ENCODE measurements around the gene BICD2. TPM values are rescaled to one million over a fixed set of nuclear protein-coding genes. Genes with fewer than 3 reads are reported as not detected.

The BICD2 gene
- total RNA-seq, 1 donor from 2014 or later: 44.0 TPM

DNA sequence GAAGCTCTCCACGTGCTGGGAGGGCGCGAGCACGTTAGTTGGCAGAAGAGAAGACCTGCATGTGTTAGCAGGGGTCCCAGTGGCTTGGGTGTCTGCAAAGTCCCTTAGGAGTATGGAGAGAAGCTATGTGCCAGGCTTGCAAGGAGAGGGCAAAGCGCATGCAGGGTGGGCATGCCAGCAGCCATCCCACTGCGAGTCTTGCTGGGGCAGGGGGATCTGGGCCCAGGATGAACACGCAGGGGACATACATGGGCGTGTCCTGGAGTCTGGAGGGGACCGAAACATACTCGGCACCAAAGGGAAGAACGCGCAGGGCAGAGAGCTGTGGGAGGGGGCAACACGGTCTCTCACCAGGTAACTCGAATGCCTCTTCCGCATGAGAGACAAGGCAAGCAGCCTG lies 51.1 kb downstream of the BICD2 start:
- TF ChIP-seq, protein P1, sequence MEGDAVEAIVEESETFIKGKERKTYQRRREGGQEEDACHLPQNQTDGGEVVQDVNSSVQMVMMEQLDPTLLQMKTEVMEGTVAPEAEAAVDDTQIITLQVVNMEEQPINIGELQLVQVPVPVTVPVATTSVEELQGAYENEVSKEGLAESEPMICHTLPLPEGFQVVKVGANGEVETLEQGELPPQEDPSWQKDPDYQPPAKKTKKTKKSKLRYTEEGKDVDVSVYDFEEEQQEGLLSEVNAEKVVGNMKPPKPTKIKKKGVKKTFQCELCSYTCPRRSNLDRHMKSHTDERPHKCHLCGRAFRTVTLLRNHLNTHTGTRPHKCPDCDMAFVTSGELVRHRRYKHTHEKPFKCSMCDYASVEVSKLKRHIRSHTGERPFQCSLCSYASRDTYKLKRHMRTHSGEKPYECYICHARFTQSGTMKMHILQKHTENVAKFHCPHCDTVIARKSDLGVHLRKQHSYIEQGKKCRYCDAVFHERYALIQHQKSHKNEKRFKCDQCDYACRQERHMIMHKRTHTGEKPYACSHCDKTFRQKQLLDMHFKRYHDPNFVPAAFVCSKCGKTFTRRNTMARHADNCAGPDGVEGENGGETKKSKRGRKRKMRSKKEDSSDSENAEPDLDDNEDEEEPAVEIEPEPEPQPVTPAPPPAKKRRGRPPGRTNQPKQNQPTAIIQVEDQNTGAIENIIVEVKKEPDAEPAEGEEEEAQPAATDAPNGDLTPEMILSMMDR (IDR thresholded peaks at IDR 0.05; ENCODE audit: insufficient read depth, low read length, poor library complexity, severe bottlenecking): no peak
- H3K36me3 ChIP-seq (ENCODE audit: control insufficient read depth, insufficient read depth, low read length): peaks cover 3% of the 10 kb centered on the region
- DNase-seq (ENCODE audit: low read depth): no peak

DNA sequence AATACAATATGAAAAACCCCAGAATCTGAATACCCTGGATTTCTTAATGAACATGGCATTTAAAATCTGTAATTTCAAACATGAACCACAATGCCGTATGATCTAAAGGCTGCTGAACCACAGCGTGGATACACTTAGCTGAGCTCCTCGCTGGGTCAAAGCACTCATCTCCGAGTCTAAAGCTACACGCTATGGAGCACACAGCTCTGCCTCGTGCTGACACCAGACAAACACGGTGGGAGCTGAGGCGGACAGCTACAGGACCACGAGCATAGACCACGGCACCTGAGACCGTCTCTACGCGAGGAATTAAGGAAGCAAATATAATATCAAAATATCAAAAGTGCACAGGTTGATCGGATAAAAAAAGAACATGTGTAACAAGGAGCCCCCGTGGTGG lies 51.9 kb downstream of the BICD2 start:
- no peak for DNase-seq (ENCODE audit: low read depth)
- TF ChIP-seq, protein P1 (IDR thresholded peaks at IDR 0.05; ENCODE audit: insufficient read depth, low read length, poor library complexity, severe bottlenecking): no peak
- Histone ChIP-seq H3K36me3 (ENCODE audit: control insufficient read depth, insufficient read depth, low read length) (peaks cover 3% of the 10 kb centered on the region), H3K4me3 (ENCODE audit: low read depth, low read length) (no peak overlapping the region), H3K27me3 (ENCODE audit: control insufficient read depth, insufficient read depth, low read length) (no peaks in the 10 kb centered on the region)

More for the DNA sequence above, 51.1 kb downstream of the BICD2 start:
- Histone ChIP-seq H3K27me3 (ENCODE audit: control insufficient read depth, insufficient read depth, low read length) (no peaks in the 10 kb centered on the region), H3K4me3 (ENCODE audit: low read depth, low read length) (no peak overlapping the region)

DNA sequence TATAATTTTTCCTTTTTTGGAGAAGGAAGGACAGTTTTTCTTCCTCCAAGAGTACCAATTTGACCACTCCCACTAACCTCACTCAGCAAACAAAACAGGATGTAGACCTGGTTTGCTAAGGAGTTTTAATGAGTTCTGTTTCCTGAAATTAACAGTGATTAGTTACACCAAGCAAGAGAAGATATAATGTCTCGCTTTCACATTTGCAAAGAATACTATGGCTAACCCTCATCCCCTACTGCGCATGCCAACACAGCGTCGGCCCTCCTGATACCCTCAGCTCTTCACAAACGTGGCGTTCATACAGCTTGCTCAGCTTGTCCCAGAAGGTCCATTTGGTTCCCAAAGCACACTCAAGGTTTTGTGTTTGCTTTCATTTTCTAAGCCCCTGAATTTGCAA lies 52.8 kb downstream of the BICD2 start:
- H3K36me3 ChIP-seq (ENCODE audit: control insufficient read depth, insufficient read depth, low read length): peaks cover 3% of the 10 kb centered on the region
- no peaks in the 10 kb centered on the region for H3K27me3 ChIP-seq (ENCODE audit: control insufficient read depth, insufficient read depth, low read length)
- H3K4me3 ChIP-seq (ENCODE audit: low read depth, low read length): no peak overlapping the region
- DNase-seq (ENCODE audit: low read depth): no peak
- TF ChIP-seq, protein P1 (IDR thresholded peaks at IDR 0.05; ENCODE audit: insufficient read depth, low read length, poor library complexity, severe bottlenecking): no peak

DNA sequence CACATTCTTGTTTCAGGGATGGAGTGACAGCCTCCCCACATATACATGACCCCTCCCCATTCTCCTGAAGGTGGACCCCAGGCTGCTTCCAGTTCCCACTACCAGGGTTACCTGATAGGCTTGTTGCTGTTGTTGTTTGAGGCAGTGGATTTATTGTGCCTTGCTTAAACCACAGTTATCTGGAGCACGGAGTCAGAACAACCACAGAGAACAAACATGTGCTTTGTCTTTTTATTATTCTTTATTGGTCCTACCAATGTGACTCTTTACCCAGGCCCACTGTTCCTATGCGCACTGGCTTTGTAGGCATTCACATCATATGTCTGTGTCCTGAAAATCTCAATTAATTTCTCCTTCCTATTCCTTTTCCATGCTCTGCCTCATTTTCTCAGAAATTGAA lies 53.5 kb downstream of the BICD2 start:
- DNase-seq (ENCODE audit: low read depth): no peak
- Histone ChIP-seq H3K4me3 (ENCODE audit: low read depth, low read length) (no peak overlapping the region), H3K36me3 (ENCODE audit: control insufficient read depth, insufficient read depth, low read length) (peaks cover 3% of the 10 kb centered on the region), H3K27me3 (ENCODE audit: control insufficient read depth, insufficient read depth, low read length) (no peaks in the 10 kb centered on the region)
- TF ChIP-seq, protein P1 (IDR thresholded peaks at IDR 0.05; ENCODE audit: insufficient read depth, low read length, poor library complexity, severe bottlenecking): no peak

DNA sequence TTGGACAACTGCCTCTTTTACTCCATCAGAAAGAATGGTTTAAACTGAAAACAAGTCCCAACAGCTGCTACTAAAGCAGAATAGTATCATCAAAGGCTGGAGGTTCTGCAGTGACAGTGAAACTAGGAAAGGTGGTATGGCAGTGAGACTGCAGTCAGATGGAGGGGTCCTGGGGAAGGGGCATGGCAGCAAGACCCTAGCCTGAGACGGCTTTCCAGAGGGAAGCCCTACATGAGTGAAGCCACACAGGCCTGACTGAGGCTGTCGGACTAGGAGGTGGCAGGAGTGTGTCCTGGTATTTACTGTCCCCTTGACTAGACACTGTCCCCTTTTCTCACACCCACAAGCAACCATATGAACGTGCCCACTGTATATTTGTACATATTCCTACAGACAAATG lies 54.3 kb downstream of the BICD2 start:
- TF ChIP-seq, protein P1 (IDR thresholded peaks at IDR 0.05; ENCODE audit: insufficient read depth, low read length, poor library complexity, severe bottlenecking): no peak

DNA sequence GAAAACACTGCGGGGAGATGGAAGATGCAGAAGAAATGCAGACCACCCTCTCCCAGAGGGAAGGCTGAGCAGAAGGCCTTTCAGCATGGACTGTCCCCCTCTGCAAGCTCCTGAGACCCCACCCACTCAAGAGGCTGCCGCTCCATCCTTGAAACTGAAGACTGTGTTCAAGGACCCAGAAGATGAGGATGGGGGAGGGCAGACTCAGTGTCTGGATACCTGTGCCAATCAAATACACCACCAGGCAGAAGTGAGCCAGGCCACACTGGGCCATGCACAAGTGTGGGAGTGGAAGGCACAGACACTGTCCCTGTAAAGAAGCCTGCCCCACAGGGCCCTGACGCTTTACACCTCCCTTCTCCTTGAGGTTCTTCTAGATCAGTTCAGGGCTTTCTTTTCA lies 54.7 kb downstream of the BICD2 start:
- peaks cover 1% of the 10 kb centered on the region for H3K36me3 ChIP-seq (ENCODE audit: control insufficient read depth, insufficient read depth, low read length)
- TF ChIP-seq, protein P1 (IDR thresholded peaks at IDR 0.05; ENCODE audit: insufficient read depth, low read length, poor library complexity, severe bottlenecking): no peak
- no peak for DNase-seq (ENCODE audit: low read depth)

More for the DNA sequence above, 54.3 kb downstream of the BICD2 start:
- Histone ChIP-seq H3K36me3 (ENCODE audit: control insufficient read depth, insufficient read depth, low read length) (peaks cover 3% of the 10 kb centered on the region), H3K4me3 (ENCODE audit: low read depth, low read length) (no peak overlapping the region), H3K27me3 (ENCODE audit: control insufficient read depth, insufficient read depth, low read length) (no peaks in the 10 kb centered on the region)
- DNase-seq (ENCODE audit: low read depth): no peak

More for the DNA sequence above, 54.7 kb downstream of the BICD2 start:
- H3K4me3 ChIP-seq (ENCODE audit: low read depth, low read length): no peak overlapping the region
- no peaks in the 10 kb centered on the region for H3K27me3 ChIP-seq (ENCODE audit: control insufficient read depth, insufficient read depth, low read length)
